Measurements from ENCODE around the gene HSBP1L1. TPM values are rescaled to one million over a fixed set of nuclear protein-coding genes. Genes with fewer than 3 reads are reported as not detected.
A peak's percentile ranks its signal among the peaks of the same experiment; 100 is the strongest.
"Not testable (repeated sequence)": the region's sequence is repeated elsewhere in the genome, so short reads cannot be mapped to it uniquely, and the experiment has no call there.

HSBP1L1 gene
- total RNA-seq, 1 donor from 2014 or later = 6.1 TPM

DNA sequence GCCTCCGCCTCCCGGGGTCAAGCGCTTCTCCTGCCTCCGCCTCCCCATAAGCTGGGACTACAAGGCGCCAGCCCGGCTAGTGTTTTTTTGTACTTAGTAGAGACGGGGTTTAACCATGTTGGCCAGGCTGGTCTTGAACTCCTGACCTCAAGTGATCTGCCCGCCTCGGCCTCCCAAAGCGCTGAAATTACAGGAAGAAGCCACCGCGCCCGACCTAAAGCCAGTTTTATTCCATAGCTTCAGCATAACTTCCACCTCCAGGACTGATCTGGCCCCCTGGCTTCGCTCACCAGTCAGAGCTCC, 24.7 kb downstream of the HSBP1L1 start:
- TF ChIP-seq CTCF (IDR thresholded peaks at IDR 0.05; ENCODE audit: insufficient read depth, low read depth, low read length) = no peak
- TF ChIP-seq EZH2 (IDR thresholded peaks at IDR 0.05; ENCODE audit: insufficient read depth, low read length) = no peak
- Histone ChIP-seq H3K27me3 (ENCODE audit: insufficient read depth, low read length) (no peaks in the 10 kb centered on the region), H2AFZ (ENCODE audit: low read depth, low read length) (peak overlapping the region; percentile 88), H3K4me1 (ENCODE audit: insufficient read depth, low read length) (peaks cover 7% of the 10 kb centered on the region), H3K36me3 (ENCODE audit: insufficient read depth, low read length) (peaks cover 6% of the 10 kb centered on the region), H3K4me2 (ENCODE audit: low read length) (peak overlapping the region; percentile 86), H3K27ac (ENCODE audit: low read depth, low read length) (peak overlapping the region; percentile 80), H3K9ac (ENCODE audit: low read length) (peak overlapping the region; percentile 87), H4K20me1 (ENCODE audit: insufficient read depth, low read length) (peaks cover 39% of the 10 kb centered on the region), H3K4me3 (ENCODE audit: insufficient read depth, low read depth, low read length) (peak overlapping the region; percentile 78), H3K9me3 (ENCODE audit: insufficient read depth, low read depth, low read length) (no peaks in the 10 kb centered on the region), H3K79me2 (ENCODE audit: insufficient read depth, low read length) (peaks cover 43% of the 10 kb centered on the region)
- FAIRE-seq (no peak), DNase-seq (ENCODE audit: low read depth) (no peak)
- H3K4me3 Mint-ChIP-seq (ENCODE audit: unreplicated experiment) = peak overlapping the region; percentile 99
- peaks cover 12% of the 10 kb centered on the region for H3K4me1 Mint-ChIP-seq (ENCODE audit: low read depth, unreplicated experiment)
- no peaks in the 10 kb centered on the region for H3K9me3 Mint-ChIP-seq (ENCODE audit: unreplicated experiment)
- H3K27me3 Mint-ChIP-seq (ENCODE audit: low read depth, unreplicated experiment) = no peaks in the 10 kb centered on the region
- no peaks in the 10 kb centered on the region for H3K36me3 Mint-ChIP-seq (ENCODE audit: low read depth, unreplicated experiment)
- H3K27ac Mint-ChIP-seq (ENCODE audit: unreplicated experiment) = peak overlapping the region; percentile 98

GRCh38 chr18:79991494-79991893, 27.1 kb downstream of the HSBP1L1 start:
- FAIRE-seq (no peak), DNase-seq (ENCODE audit: low read depth) (no peak)
- Mint-ChIP-seq H3K9me3 (ENCODE audit: unreplicated experiment) (no peaks in the 10 kb centered on the region), H3K4me3 (ENCODE audit: unreplicated experiment) (no peak overlapping the region), H3K27ac (ENCODE audit: unreplicated experiment) (no peak overlapping the region), H3K4me1 (ENCODE audit: low read depth, unreplicated experiment) (peaks cover 8% of the 10 kb centered on the region), H3K36me3 (ENCODE audit: low read depth, unreplicated experiment) (no peaks in the 10 kb centered on the region), H3K27me3 (ENCODE audit: low read depth, unreplicated experiment) (no peaks in the 10 kb centered on the region)
- Histone ChIP-seq H4K20me1 (ENCODE audit: insufficient read depth, low read length) (peaks cover 16% of the 10 kb centered on the region), H2AFZ (ENCODE audit: low read depth, low read length) (no peak overlapping the region), H3K4me3 (ENCODE audit: insufficient read depth, low read depth, low read length) (no peak overlapping the region), H3K27me3 (ENCODE audit: insufficient read depth, low read length) (no peaks in the 10 kb centered on the region), H3K79me2 (ENCODE audit: insufficient read depth, low read length) (peaks cover 20% of the 10 kb centered on the region), H3K9ac (ENCODE audit: low read length) (no peak overlapping the region), H3K9me3 (ENCODE audit: insufficient read depth, low read depth, low read length) (no peaks in the 10 kb centered on the region), H3K4me2 (ENCODE audit: low read length) (no peak overlapping the region), H3K4me1 (ENCODE audit: insufficient read depth, low read length) (peaks cover 5% of the 10 kb centered on the region), H3K36me3 (ENCODE audit: insufficient read depth, low read length) (no peaks in the 10 kb centered on the region), H3K27ac (ENCODE audit: low read depth, low read length) (no peak overlapping the region)
- no peak for TF ChIP-seq EZH2 (IDR thresholded peaks at IDR 0.05; ENCODE audit: insufficient read depth, low read length)

DNA sequence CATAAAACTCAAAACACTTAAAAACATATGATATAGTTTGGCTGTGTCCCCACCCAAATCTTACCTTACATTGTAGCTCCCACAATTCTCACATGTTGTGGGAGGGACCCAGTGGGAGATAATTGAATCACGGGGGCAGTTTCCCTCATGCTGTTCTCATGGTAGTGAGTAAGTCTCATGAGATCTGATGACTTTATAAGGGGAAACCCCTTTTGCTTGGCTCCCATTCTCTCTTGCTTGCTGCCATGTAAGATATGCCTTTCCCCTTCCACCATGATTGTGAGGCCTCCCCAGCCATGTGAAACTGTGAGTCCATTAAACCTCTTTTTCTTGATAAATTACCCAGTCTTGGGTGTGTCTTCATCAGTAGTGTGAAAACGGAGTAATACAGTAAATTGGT, 35.3 kb downstream of the HSBP1L1 start:
- H3K27me3 Mint-ChIP-seq (ENCODE audit: low read depth, unreplicated experiment); DNase-seq (ENCODE audit: low read depth); H3K27ac Mint-ChIP-seq (ENCODE audit: unreplicated experiment); H4K20me1 ChIP-seq (ENCODE audit: insufficient read depth, low read length); H3K27me3 ChIP-seq (ENCODE audit: insufficient read depth, low read length); H3K27ac ChIP-seq (ENCODE audit: low read depth, low read length); H3K4me2 ChIP-seq (ENCODE audit: low read length); H3K36me3 Mint-ChIP-seq (ENCODE audit: low read depth, unreplicated experiment); H3K9ac ChIP-seq (ENCODE audit: low read length); H3K9me3 ChIP-seq (ENCODE audit: insufficient read depth, low read depth, low read length); H3K4me3 ChIP-seq (ENCODE audit: insufficient read depth, low read depth, low read length); H3K79me2 ChIP-seq (ENCODE audit: insufficient read depth, low read length); H3K4me1 ChIP-seq (ENCODE audit: insufficient read depth, low read length); FAIRE-seq; H2AFZ ChIP-seq (ENCODE audit: low read depth, low read length); H3K4me3 Mint-ChIP-seq (ENCODE audit: unreplicated experiment); H3K36me3 ChIP-seq (ENCODE audit: insufficient read depth, low read length); H3K4me1 Mint-ChIP-seq (ENCODE audit: low read depth, unreplicated experiment): not testable (repeated sequence)
- peaks cover 13% of the 10 kb centered on the region for H3K9me3 Mint-ChIP-seq (ENCODE audit: unreplicated experiment)

- Histone ChIP-seq H3K9me3 (ENCODE audit: insufficient read depth, low read depth, low read length) (no peaks in the 10 kb centered on the region), H3K79me2 (ENCODE audit: insufficient read depth, low read length) (no peaks in the 10 kb centered on the region), H4K20me1 (ENCODE audit: insufficient read depth, low read length) (no peaks in the 10 kb centered on the region), H3K36me3 (ENCODE audit: insufficient read depth, low read length) (no peaks in the 10 kb centered on the region), H3K27me3 (ENCODE audit: insufficient read depth, low read length) (no peaks in the 10 kb centered on the region), H3K4me3 (ENCODE audit: insufficient read depth, low read depth, low read length) (no peak overlapping the region), H3K4me2 (ENCODE audit: low read length) (no peak overlapping the region), H3K9ac (ENCODE audit: low read length) (no peak overlapping the region), H2AFZ (ENCODE audit: low read depth, low read length) (no peak overlapping the region), H3K4me1 (ENCODE audit: insufficient read depth, low read length) (no peaks in the 10 kb centered on the region), H3K27ac (ENCODE audit: low read depth, low read length) (no peak overlapping the region)
- TF ChIP-seq EZH2 (IDR thresholded peaks at IDR 0.05; ENCODE audit: insufficient read depth, low read length) (no peak), CTCF (IDR thresholded peaks at IDR 0.05; ENCODE audit: insufficient read depth, low read depth, low read length) (no peak)
- Mint-ChIP-seq H3K27ac (ENCODE audit: unreplicated experiment) (no peak overlapping the region), H3K4me1 (ENCODE audit: low read depth, unreplicated experiment) (no peaks in the 10 kb centered on the region), H3K9me3 (ENCODE audit: unreplicated experiment) (peaks cover 13% of the 10 kb centered on the region), H3K36me3 (ENCODE audit: low read depth, unreplicated experiment) (no peaks in the 10 kb centered on the region), H3K27me3 (ENCODE audit: low read depth, unreplicated experiment) (peaks cover 5% of the 10 kb centered on the region), H3K4me3 (ENCODE audit: unreplicated experiment) (no peak overlapping the region)
- FAIRE-seq (no peak), DNase-seq (ENCODE audit: low read depth) (no peak)
These were observed 36.4 kb downstream of the HSBP1L1 start for GRCh38 chr18:80000877-80001276.
